GM19463 (cell line): ENCODE results near the gene TUFT1.
A peak's percentile ranks its signal among the peaks of the same experiment; 100 is the strongest.
"Not testable (repeated sequence)": the region's sequence is repeated elsewhere in the genome, so short reads cannot be mapped to it uniquely, and the experiment has no call there.

Experiments
- ATAC-seq: cut with Tn5 transposase; IDR thresholded peaks from one replicate; pipeline ENCODE4 v1.9.1; 2021; ENCODE audit warnings: mild to moderate bottlenecking, moderate library complexity; ENCODE audit not compliant: unreplicated experiment

Gene TUFT1

DNA sequence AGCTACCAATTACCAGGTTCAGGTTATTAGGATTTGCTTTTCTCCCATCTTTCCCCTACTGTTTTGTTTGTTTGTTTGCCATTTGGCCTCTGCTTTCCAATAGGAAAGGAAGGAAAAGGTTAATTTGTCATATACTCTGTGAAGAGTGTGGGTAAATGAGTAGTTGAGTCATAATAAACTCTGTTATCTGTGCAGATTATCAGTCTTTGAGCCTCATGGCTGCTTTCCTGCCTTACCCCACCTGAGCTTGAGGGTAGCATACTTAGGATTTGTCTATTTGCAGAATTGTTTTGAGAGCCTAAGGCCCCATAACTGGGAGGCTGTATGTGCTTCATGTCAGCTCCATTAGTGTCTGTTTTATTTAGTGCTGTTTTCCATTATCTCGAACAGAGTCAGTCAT is 38.8 kb downstream of the TUFT1 start:
- ATAC-seq, result no peak

DNA sequence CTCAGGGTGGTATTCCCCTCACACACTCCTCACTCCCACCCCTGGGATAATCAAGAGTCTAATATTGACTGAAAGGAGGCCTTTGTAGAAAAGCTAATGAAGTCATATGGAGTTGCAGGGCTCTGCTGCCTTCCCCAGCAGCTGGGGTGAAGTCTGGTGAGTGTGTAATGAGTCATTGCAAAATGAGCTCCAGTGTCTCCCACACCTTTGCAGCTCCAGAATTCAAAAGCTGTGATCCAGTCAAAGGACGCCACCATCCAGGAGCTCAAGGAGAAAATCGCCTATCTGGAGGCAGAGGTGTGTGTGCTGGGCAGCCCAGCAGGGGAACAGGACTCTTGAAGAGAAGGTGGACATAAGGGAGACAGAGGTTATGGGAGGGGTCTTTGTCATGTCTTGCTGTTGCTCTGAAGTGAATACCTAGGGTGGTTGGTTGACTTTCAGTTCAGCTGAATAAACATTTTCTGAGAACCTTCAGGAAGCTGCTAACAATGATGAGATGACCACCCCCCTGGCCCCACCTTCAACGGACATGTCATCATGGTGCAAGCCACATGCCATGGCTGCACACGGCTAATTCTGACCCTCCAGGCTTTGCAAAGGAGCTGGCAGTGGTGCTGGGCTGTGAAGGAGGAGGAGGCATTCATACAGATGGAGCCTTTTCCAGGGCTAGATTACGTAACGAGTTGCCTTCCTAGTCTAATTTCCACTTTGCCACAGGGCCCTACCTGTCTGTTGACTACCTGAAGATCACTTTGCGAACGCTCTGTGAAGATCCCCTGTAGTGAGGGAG is 39.5 kb downstream of the TUFT1 start:
- ATAC-seq, result no peak

DNA sequence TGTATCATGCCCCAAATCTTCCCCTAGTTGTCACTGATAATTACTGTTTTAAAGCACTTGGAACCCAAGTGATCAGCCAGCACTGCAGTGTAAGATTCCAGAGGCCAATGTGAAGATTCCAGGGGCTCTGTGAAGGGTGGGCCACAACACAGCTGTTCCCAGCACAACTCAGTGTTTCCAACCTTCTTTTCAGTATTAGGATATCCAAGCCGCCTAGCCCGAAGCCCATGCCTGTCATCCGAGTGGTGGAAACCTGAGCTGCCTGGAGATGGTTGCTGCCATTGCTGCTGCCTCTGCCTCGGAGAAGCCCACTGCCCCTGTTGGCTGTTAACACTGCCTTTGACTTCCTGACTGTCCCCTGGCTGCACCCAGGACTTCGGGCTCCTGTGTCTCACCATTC is 41.3 kb downstream of the TUFT1 start:
- no peak for ATAC-seq

DNA sequence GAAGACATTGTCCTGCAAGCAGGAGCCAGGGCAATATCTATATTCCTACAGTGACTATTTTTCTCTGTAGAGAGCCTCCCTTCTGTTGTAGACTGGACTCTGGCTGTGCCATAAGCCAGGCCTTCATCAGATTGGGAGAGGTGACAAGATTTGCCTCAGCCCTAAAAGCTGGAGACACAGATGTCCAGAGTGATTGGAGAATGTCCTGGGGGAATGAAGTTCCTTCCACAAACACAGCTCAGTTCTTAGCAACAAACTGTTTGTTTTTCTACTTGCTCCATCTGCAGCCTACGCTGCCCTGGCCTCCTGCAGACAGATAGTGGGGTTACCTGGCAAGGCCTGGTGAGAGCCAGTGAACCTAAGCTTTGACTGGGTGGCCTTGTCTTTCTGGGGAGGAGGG is 41.8 kb downstream of the TUFT1 start:
- no peak for ATAC-seq

DNA sequence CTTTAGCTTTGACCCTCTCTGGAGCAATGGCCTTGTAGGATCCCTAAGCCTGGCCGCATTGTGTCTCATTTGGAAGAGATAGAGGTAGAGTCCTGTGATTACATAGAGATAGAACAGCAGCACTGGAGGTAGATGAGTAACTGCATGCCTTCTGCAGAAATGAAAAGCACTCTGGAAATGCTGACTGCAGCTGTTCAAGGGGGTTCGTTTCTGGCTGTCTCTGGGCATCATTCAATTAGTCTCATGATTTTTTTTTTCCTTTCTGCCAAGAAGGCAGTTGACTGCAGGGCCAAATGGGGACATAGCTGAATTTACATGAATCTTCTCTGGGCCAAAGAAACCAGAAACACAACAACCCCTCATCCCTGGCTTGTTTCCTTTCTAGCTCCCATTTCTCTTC is 43.7 kb downstream of the TUFT1 start:
- ATAC-seq, result no peak

DNA sequence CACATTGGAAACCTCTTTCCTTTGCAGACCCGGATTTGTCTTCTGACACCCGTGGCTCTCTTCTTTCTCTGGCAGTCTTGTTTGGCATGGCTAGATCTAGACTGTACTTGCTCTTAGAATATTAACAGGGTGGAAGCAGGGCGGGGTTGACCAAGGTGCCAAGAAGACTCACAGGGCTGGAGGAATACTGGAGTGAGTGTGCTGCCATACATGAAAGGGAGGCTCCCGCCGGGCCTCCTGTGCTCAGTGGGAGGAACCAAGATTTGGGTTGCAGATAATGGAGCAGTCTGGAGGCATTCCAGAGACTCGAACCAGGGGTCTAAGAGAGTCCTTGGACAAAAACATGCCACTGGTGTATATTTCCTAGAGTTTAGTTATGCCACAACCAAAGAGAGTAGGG is 44.2 kb downstream of the TUFT1 start:
- ATAC-seq, result no peak

DNA sequence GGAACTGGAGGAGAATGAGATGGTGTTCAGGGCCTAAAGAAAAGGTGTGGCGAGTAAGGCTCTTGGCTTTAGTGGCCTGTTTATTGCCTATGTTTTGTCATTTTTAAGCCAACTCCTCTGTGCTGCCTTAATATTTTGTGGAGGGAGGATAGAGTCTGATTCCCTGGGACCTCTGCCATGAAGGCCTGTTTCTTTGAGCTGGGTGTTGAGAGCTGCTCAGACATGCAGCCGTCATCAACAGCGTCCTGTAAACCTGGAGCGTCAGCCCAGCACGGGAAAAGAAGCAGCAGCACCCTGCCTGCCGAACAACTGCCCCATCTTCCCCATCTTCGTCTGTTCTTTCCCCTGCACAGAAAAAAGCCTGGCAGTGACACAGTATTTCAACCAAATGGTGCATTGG is 44.7 kb downstream of the TUFT1 start:
- ATAC-seq, result no peak

DNA sequence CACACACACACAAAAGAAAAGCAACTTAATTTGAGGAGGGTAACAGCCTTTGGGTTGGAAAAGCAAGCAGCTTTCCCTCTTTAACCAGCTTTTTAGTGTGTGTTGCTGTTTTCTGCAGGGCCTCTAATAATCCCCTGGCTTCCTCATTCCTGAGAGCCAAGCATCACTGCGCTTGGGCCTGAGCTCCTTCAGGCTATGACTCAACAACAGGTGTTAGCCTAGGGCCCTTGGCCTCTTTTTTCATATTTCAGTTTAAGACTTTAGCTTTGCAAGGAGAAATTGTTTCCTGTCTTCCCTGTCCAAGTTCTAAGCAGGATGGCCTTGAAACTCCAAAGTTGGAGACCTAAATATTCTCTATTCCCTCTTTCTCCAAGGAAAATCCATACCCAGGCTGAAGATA is 45.5 kb downstream of the TUFT1 start:
- ATAC-seq, result no peak

DNA sequence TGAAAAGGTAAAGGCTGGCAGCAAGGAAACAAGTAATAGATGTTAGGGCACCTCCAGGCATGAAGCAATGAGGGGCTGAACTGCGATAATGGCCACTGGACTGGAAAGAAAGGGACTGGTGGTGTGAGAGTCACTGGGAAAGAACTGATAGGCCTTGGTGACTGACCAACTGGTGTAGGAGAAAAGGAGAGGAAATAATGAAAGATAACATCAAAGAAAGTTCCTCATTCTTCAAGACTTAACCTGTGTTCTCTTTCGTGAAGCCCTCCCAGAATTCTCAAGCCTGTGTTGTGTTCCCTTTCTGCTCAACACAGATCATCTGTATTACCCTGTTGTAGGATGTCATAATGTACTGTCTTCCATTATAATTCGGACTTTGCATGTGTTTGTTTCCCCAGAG is 50.9 kb downstream of the TUFT1 start:
- ATAC-seq, result no peak

DNA sequence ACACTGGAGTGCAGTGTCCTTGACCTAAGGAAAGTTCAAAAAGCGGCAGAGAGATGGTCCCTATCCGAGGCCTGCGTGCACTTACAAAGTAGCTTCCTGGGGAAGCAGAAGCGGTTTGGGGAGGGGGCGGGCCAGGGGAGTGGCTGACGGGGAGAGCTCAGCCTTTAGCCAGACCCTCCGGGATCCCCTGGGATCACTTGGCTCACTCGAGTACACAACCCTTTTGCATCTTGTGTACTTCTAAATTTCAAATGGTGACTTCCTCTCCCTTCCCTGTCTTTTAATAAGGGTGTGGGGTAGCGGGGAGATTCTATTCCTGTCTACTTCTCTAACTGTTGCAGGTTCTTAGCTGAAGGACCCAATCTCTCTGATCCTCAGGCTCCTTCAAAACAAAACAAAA is 53.6 kb downstream of the TUFT1 start:
- ATAC-seq, result no peak

DNA sequence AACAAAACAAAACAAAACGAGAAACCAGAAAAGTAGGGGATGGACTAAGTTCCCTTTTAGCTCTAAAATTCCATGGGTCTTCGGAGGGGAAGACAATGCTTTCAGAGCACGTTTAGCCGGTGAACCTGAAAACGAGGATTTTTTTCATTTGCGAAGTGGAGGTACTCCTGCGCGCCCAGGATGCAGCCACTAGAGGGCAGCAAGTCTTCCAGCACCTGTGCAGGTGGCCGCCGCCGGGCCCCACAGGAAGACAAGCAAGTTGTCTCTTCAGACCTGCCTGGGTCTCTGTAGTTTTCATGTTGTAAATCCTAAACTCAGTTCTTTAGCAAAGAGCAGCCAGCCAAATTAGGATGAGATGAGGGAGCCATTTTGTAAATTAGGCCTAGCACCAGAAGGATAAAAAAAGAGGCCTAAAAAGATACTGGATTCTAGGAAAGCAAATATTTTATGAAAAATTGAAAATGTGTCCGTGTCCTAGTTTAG is 54.1 kb downstream of the TUFT1 start:
- ATAC-seq, result no peak

DNA sequence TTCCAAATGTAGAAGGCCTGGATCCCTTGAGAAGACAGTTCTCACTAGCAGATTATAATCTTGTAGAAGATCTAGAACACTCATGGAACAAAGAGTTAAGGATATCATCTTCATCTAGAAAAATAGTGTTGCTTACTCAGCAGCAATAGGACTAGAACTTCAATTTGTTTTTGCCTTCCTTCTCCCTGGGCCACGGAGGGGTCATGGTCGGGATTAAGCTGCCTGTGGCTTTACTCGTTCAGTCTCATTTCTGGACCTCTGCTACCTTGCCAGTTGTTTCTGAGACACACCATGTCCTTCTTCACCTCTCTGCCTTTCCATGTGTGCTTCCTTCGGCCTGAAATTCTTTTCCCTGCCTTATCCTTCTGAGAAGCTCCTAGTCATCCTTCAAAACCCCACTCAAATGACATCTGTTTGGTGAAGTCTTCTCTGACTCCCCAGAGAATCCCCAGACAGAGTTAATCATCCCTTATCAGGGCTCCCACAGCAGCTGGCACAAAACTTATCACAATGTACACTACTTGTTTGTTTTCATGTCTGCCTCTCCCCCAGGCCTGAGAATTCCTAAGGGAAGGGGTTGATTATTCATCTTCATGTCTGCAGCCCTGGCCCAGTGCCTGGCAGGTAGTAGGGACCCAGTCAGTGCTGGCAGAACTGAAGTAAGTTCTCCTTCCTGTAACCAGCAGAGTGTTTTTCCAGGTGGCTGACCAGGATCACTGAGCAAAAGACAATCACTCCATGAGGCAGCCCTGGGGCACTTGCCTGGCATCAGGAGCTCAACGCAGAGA is 56.3 kb downstream of the TUFT1 start:
- ATAC-seq, result no peak

DNA sequence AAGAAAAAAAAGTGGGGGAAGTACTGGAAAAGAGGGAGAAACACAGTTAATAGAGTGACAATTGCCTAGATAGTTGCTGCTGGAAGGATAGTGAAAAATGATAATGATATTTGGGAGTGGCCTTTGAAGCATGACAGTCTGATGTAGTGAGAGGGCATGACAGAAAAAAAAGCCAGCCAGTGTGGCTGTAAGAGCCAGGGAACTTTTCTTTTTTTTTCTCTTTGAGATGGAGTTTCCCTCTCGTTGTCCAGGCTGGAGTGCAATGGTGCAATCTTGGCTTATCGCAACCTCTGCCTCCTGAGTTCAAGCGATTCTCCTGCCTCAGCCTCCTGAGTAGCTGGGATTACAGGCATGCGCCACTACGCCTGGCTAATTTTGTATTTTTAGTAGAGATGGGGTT is 62.4 kb downstream of the TUFT1 start:
- not testable (repeated sequence) for ATAC-seq

DNA sequence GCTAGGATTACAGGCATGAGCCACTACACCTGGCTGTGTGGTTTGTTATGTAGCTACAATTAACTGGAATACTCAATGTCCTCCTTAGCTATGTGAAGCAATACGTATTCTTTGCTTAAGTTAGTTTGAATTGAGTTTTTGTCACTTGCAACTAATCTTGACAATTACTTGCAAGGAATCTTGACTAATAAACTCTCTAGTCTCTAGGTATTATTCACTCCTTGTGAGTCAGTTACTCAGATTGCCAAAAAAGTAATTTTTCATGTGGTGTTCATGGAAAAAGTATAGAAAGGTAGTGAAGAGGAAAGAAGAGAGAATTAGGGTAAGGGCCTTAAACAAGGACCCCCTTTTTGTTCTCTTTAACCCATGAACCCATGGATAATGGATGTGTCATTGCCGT is 64.2 kb downstream of the TUFT1 start:
- no peak for ATAC-seq

DNA sequence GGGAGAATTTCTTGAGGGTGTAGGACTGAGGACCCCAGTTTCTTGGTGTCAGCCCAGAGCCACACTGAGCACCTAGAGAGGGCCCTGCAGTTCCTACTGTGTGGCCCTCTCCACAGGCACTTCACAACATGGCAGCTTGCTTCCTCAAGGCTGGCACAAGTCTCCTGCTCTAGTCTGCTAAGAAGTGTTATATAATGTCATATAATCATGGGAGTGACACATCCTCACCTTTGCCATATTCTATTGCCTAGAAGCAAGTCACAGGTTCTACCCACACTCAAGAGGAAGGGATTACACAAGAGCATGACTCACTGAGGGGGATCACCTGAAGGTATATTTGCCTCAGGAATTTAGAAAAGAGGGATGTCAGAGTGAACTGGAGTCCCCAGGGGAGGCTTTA is 66.3 kb downstream of the TUFT1 start:
- no peak for ATAC-seq

DNA sequence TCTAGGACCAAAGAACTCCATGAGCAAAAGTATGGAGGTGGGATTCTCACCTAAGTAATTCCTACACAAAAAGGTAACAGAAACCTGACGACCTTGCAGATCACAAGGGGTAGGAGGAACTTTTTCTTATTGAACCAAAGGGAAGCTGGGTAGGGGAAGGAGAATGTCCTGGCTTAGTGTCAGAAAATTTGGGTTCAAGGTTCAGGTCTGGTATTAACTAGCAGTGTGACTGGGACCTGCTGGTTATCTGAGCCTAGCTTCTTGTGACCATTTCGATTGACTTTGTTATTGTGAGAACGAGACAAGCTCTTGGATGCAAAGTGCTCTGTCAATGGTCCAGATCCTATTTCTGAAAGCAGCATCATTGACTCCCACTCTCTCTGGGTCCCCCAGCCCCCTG is 66.7 kb downstream of the TUFT1 start:
- no peak for ATAC-seq

DNA sequence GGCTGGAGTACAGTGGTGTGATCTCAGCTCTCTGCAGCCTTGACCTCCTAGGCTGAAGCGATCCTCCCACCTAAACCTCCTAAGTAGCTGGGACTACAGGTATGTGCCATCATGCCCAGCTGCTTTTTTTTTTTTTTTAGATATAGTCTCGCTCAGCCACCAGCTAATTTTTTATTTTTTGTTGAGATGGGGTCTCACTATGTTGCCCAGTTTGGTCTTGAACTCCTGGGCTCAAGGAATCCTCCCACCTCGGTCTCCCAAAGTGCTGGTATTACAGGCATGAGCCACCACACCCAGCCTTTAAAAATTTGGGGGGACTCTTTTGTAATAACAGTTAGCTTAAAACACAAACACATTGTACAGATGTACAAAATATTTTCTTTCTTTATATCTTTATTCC is 70.0 kb downstream of the TUFT1 start:
- ATAC-seq, result no peak

DNA sequence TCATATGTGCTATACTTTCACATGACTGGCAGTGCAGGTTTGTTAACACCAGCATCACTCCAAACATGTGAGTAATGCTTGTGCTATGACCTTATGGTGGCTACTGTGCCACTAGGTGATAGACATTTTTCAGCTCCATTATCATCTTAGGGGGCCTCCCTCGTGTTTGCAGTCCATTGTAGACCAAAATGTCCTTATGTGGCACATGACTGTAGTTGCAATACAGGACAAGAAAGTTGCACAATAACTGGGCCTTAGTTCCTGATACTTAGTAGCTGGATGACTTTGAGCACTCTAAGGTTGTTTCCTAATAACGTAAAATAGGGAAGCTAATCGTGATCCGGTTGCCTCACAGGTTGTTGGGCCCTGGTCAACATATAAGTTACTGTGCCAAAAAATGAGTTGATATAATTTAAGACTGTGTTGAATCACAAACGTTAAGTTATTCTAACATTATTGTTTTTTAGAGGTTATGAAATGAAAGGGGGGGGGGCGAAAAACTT is 71.2 kb downstream of the TUFT1 start:
- ATAC-seq, result no peak

DNA sequence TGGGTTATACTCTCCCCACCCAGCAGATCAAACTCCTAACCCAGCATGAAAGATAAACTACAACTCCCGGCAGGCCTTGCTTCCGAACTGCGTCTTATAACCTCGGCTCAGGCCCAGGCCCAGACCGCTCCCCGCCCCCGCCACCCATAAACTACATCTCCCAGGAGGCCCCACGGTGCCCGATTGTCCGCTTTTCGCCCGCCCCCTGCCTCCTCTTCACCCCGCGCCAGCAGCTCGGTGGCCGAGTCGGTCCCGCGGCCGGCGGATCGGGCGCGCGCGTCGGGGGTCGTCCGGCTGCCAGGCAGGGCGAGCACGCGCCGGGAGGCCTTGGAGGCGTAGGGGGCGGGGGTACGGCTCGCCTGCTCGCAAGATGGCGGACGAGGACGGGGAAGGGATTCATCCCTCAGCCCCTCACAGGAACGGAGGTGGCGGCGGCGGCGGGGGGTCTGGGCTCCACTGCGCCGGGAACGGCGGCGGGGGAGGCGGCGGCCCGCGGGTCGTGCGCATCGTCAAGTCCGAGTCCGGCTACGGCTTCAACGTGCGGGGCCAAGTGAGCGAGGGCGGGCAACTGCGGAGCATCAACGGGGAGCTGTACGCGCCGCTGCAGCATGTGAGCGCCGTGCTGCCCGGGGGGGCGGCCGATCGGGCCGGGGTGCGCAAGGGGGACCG is 71.9 kb downstream of the TUFT1 start, which contains the start of gene SNX27:
SNX27 (plus strand) TSS at position 219 of the 669 bp plus-strand sequence; CDS start at position 371, 152 bp downstream.
- ATAC-seq, result peak; percentile 96

DNA sequence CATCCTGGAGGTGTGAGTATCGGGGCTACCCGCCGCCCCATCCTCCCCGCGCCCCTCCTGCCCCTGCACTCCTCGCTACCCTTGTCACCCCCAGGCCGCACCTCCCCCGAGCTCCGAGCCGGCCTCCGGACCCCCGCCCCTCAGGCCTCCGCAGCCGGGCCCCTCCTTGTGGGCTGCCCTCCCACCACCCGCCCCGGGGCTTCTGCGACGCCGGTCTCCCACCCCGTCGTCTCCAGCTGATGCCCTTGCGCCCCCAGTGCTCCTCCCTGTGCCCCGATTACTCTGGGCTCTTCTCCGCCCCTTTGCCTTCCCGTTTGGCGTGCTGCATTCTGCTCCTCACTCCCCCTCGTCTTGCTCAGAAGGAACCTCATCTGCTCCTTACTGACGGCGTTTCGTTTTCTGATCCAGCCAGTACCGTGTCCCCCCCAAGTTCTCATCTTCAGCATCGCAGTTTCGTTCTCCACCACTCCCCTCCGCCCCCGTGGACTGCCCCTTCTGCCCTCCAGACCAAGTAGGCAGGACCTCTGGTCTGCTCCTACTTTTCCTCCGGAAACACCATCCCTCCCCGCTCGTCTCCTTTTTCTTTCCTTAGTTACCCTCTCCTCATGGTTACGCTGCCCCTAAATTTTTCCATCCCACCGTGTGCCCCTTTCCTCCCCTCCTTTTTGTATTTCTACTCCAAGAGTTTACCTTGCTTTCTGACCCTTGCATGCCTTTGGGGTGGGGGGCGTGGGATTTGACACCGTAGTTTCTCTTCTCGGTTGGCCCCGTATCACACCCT is 72.6 kb downstream of the TUFT1 start:
- no peak for ATAC-seq
